Measurements from ENCODE around the gene CASK. TPM values are rescaled to one million over a fixed set of nuclear protein-coding genes. Genes with fewer than 3 reads are reported as not detected.

CASK gene
- total and polyA plus RNA-seq, 9 of the 15 experiments (the other 6 are each of a cell fraction or from before 2014, with no cell fraction given): 1.3 to 7.4 (median 5.2) TPM

- Histone ChIP-seq H3K27me3 (ENCODE audit: control insufficient read depth in 2 of 2, insufficient read depth in 2 of 2, low read length in 2 of 2) (no peaks in the 10 kb centered on the region; a peak in 1 of 5 replicates), H3K36me3 (ENCODE audit: control insufficient read depth, insufficient read depth, low read length) (no peaks in the 10 kb centered on the region), H3K27ac (ENCODE audit: extremely low read depth, low read depth, low read length) (no peak overlapping the region), H3K9me3 (replicated peaks; ENCODE audit: control insufficient read depth, insufficient read depth, low read depth, low read length) (no peaks in the 10 kb centered on the region), H3K4me2 (ENCODE audit: insufficient read depth, low read length) (no peak overlapping the region), H3K4me1 (replicated peaks in 1 of 2; ENCODE audit: control insufficient read depth in 2 of 2, insufficient read depth in 2 of 2, low read length in 2 of 2) (no peaks in the 10 kb centered on the region), H3K9me1 (ENCODE audit: control insufficient read depth, insufficient read depth, low read length) (no peaks in the 10 kb centered on the region), H4K20me1 (replicated peaks; ENCODE audit: control insufficient read depth, insufficient read depth, low read length) (no peaks in the 10 kb centered on the region), H2AFZ (ENCODE audit: low read depth, low read length) (no peak overlapping the region), H3K79me2 (ENCODE audit: control insufficient read depth, insufficient read depth, low read length) (no peaks in the 10 kb centered on the region), H3K9ac (ENCODE audit: insufficient read depth in 1 of 2, low read depth in 2 of 2, low read length in 2 of 2) (no peak overlapping the region), H3K4me3 (no peak overlapping the region)
- BruUV-seq (replicated peaks): no TSS peak
- POLR2A ChIA-PET: no interaction called here
- FAIRE-seq (no peak), DNase-seq (ENCODE audit: extremely low read depth in 1 of 4, low spot score in 3 of 4) (no peak), ATAC-seq (no peak)
- intact Hi-C loops (cut with micrococcal nuclease) (no loop called here), in situ Hi-C loops (cut with MboI) (no loop called here)
- TF ChIP-seq TCF7L2 (IDR thresholded peaks at IDR 0.05; ENCODE audit: low read depth, low read length) (no peak), ZNF830 (CRISPR knock-in tag; IDR thresholded peaks at IDR 0.05) (no peak), ZNF445 (CRISPR knock-in tag; IDR thresholded peaks at IDR 0.05; ENCODE audit: low read depth) (no peak), SLC30A9 (CRISPR knock-in tag; IDR thresholded peaks at IDR 0.05) (no peak), ZFP30 (CRISPR knock-in tag; IDR thresholded peaks at IDR 0.05; ENCODE audit: borderline replicate concordance) (no peak), KLF13 (tag; IDR thresholded peaks at IDR 0.05; ENCODE audit: borderline replicate concordance, low read depth) (no peak), ZC3H11A (IDR thresholded peaks at IDR 0.05; ENCODE audit: low read depth, low read length) (no peak), PRMT5 (CRISPR knock-in tag; IDR thresholded peaks at IDR 0.05) (no peak), KLF1 (tag; IDR thresholded peaks at IDR 0.05) (no peak), NBN (IDR thresholded peaks at IDR 0.05; ENCODE audit: low read depth) (no peak), CBFA2T2 (conservative IDR thresholded peaks at IDR 0.05) (no peak), ZNF766 (CRISPR knock-in tag; conservative IDR thresholded peaks at IDR 0.05) (no peak), FOXP4 (CRISPR knock-in tag; IDR thresholded peaks at IDR 0.05; ENCODE audit: borderline replicate concordance) (no peak), TGIF2 (CRISPR knock-in tag; IDR thresholded peaks at IDR 0.05) (no peak), SIN3B (IDR thresholded peaks at IDR 0.05; ENCODE audit: low read depth) (no peak), MAFK (IDR thresholded peaks at IDR 0.05; ENCODE audit: low read length) (no peak), MXI1 (IDR thresholded peaks at IDR 0.05; ENCODE audit: low read depth, low read length) (no peak), YY1 (IDR thresholded peaks at IDR 0.05; ENCODE audit: borderline replicate concordance in 1 of 3, control insufficient read depth in 1 of 3, extremely low read depth in 1 of 3, insufficient read depth in 3 of 3, insufficient read length in 1 of 3, insufficient replicate concordance in 2 of 3, low read depth in 1 of 3, low read length in 2 of 3) (no peak)
- 0% methylated on average over 1 of the region's 1 CpG for WGBS (ENCODE audit: insufficient coverage, low coverage, missing lambda C conversion rate)
- CTCF ChIA-PET (ENCODE audit: low intra/inter-chr PET ratio): no interaction called here
These were observed 421.4 kb downstream of the CASK start for GRCh38 chrX:41502004-41502403.
